Esophagus muscularis mucosa (tissue), 3 donors: ENCODE data around the gene MPP2.

Source experiments
- POLR2A ChIP-seq: fragments of 450-650 bp; IDR thresholded peaks from one replicate; pipeline ENCODE4 v1.6.1; 2017; ENCODE audit warnings: antibody characterized with exemption, moderate library complexity, mild to moderate bottlenecking, low read depth
- TF ChIP-seq, protein P1 (sequence below), 3 experiments: fragments of 200-600 bp in 2 of 3; fragments of 450-650 bp in 1 of 3; sonication (generic) in 2 of 3; IDR thresholded peaks; one replicate each; pipeline ENCODE4 v1.5.1; 2017 to 2019; ENCODE audit warnings: antibody characterized with exemption in 3 of 3, mild to moderate bottlenecking in 2 of 3, moderate library complexity in 1 of 3

DNA sequence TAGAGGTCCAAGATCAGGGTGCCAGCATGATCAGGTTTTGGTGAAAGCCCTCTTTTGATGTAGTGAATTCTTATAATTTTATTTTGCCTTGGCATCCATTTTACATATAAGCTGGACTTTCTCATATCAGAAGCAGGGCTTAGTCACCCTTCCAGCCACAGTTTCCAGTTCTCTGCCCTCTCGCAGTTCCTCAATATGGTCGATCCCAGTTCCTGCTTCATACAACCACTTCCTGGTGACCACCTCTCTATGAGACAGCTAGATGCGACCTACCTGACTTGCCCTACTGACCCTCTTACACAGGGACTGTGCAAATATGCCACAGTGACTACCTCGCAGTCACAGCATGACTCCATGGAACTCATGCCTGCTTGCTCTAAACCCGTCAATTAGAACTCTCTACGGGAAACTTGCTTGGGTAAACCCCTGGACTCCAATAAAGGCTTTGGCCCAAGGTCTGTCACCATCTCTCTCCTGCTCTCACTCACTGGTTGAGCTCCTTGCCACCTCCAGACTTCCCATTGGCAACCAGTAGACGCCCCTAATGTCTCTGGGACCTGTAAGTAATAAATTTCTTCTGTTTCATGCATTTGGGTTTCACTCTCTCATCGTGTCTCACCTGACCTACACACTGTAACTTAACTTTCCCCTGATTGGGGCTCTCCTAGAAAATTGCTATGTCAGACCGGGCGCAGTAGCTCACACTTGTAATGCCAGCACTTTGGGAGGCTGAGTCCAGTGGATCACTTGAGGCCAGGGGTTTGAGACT, 38.9 kb downstream of the MPP2 start:
- TF ChIP-seq, protein P1, sequence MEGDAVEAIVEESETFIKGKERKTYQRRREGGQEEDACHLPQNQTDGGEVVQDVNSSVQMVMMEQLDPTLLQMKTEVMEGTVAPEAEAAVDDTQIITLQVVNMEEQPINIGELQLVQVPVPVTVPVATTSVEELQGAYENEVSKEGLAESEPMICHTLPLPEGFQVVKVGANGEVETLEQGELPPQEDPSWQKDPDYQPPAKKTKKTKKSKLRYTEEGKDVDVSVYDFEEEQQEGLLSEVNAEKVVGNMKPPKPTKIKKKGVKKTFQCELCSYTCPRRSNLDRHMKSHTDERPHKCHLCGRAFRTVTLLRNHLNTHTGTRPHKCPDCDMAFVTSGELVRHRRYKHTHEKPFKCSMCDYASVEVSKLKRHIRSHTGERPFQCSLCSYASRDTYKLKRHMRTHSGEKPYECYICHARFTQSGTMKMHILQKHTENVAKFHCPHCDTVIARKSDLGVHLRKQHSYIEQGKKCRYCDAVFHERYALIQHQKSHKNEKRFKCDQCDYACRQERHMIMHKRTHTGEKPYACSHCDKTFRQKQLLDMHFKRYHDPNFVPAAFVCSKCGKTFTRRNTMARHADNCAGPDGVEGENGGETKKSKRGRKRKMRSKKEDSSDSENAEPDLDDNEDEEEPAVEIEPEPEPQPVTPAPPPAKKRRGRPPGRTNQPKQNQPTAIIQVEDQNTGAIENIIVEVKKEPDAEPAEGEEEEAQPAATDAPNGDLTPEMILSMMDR (IDR thresholded peaks at IDR 0.05): no peak
- TF ChIP-seq POLR2A: no peak
